IPS-NIHi7 (cell line): ENCODE results near the gene TMEM163.

Experiments
- DNase-seq: peaks from one replicate; pipeline ENCODE4 v3.0.0; 2012; ENCODE audit warnings: mixed read lengths; ENCODE audit errors: extremely low spot score

TMEM163 gene

DNA sequence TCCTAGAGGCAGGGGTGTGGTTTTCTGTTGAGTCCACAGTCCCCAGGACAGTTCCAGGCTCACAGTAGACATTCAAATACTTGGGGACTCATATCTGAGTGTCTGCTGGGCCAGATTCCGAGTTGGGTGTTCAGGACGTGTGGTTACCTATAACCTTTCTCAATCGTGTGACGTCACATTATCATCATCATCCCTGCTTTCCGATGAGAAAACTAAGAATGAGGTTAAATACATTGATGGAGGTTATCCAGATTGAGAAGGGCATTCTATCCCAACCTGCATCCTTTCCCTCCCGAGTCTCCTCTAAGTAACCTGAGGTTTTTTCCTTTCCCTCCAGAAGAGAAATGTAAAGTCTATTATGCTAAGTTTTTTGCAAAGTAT, 260.3 kb downstream of the TMEM163 start:
- DNase-seq = no peak

DNA sequence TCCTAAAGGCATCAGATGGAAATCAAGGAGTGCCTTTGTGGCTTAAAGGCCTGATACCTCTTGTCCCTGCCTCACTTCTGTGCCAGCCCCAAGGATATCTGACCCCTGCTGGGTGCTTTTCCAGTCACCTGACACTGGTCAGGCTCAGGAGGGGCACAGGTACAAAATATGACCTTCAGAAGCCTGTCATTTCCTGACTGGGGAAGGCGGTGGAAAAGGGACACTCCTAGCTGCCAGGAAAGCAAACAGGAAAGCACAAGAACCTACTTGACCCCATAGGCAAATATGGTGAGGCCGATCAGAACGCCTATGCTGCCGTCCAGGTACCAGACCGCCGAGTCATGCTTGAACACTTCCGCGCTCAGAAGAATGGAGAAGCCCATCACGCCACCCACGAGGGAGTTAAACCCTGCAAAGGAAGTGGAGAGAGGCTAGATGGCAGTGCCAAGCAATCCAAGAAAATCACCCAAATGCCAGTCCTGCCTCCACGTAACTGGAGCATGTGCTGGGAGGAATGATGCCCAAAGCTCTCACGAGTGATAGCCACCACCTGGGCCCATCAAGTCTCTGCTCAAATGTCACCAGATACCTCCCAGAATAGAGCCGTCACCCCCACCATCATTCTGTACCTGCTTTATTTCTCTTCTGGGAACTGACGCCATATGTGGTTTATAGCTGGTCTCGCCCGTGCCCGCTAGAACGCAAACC, 260.9 kb downstream of the TMEM163 start:
- no peak for DNase-seq

GRCh38 chr2:134457353-134457752, 261.4 kb downstream of the TMEM163 start:
- DNase-seq = no peak

DNA sequence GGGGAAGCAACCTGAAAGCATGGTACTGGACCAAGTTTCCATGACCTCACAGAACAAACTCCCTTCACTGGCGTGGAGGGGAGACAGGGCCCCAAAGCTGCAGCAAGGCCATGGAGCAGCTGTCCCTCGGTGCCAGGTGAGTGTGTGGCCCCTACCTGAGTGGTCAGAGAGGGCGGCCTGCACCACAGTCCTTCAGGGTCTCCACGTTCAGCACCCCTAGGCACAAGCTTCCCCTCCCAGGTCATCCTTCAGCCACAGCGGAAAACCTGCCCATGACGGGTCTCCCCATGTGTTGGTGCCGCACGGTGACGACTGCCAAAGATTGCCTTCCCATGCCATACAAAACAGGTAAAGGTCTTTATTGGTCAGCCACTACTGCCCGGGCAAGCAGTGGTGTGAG, 263.4 kb downstream of the TMEM163 start:
- DNase-seq = no peak

- no peak for DNase-seq
Observed at GRCh38 chr2:134454931-134455330, 263.9 kb downstream of the TMEM163 start.

GRCh38 chr2:134454426-134454825, 264.4 kb downstream of the TMEM163 start:
- no peak for DNase-seq

GRCh38 chr2:134453973-134454372, 264.8 kb downstream of the TMEM163 start:
- DNase-seq = no peak

DNA sequence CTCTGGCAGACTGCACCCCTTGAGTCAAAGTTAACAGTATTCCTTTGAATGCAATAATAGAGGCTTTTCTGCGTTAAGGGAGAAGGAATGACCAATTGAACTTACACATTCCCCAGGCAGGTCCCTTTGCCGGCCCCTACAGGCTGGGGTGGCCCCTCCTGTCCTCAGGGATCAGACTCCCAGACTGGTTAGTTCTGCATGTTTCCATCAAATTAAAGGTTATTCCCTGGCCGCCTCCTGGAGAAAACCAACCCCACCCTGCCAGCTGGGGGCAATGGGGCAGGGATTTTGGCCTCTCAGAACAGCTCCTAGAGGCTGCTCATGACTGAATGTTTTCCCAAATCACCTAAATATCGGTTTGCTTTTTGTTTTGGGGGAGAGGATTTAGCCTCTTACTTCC, 265.3 kb downstream of the TMEM163 start:
- no peak for DNase-seq

DNA sequence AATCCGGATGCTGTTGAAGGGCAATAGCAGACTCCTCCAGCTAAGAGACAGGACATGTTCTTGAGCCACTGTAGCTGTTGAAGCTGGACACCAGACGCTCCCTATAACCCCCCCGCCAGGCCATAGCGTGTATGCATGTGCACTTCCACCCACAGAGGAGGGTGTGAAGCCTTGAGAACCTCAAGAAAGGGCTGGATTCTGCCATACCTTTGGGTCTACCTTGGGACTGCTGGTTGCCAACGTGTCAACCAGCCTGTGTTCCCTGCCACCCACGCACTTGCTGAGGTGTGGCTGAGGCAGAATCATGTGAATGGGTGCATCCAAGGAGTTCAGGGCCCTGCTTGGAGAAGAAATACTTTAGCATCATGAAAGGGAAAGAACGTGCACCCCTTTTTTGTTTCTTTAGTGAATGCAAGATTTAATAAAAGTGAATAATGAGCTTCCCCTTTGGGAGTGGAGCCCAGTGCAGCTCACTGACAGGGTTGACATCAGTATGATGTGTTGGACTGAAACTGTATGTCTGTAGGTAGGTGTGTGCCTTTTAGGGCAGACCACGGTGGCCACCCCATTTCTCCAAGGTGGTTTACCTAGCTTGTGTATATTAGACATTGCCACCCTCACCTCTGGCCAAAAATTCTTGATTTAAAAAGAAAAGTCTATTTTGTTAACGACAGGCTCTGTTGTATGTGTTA, 266.6 kb downstream of the TMEM163 start:
- DNase-seq = no peak

DNA sequence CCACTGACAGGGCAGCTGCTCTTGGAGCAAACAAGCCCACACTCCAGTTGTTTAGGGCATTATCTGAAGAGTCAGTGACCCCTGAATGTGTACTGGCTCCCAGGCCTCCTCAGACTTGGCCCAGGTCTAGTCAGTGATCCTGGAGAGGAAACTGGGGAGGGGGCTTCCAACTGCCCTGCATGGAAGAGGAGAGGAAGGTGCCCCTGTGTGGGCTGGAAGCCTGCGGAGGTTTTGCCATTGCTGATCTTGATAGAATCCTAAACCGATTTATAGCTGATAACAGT, 267.5 kb downstream of the TMEM163 start:
- no peak for DNase-seq

GRCh38 chr2:134449751-134450513, 268.9 kb downstream of the TMEM163 start:
- no peak for DNase-seq

- DNase-seq = no peak
Observed at GRCh38 chr2:134449157-134449556, 269.6 kb downstream of the TMEM163 start.

- no peak for DNase-seq
Observed at GRCh38 chr2:134448650-134449049, 270.1 kb downstream of the TMEM163 start.

DNA sequence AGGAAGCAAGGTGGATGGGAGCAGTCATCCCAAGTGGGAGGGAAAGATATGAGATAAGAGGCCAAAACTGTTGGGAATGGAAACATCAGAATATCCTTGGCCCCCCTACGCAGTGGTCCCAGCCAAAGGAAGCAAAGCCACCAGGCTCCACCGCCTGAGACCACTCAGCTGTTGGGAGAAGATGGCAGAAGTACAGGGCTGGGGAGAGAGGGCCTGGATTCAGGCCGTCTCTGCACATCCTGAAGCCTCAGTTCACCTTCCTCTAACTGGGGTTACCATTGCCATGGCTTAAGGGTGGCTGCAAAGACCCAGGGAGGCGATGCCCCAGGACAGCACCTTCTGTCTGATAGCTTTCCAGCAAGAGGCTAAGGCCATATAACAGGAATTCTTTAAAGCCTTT, 271.1 kb downstream of the TMEM163 start:
- no peak for DNase-seq

GRCh38 chr2:134446383-134447017, 272.3 kb downstream of the TMEM163 start:
- DNase-seq = no peak

GRCh38 chr2:134445985-134446382, 272.8 kb downstream of the TMEM163 start:
- no peak for DNase-seq

GRCh38 chr2:134445116-134445515, 273.7 kb downstream of the TMEM163 start:
- no peak for DNase-seq

GRCh38 chr2:134443814-134444480, 274.9 kb downstream of the TMEM163 start:
- no peak for DNase-seq

DNA sequence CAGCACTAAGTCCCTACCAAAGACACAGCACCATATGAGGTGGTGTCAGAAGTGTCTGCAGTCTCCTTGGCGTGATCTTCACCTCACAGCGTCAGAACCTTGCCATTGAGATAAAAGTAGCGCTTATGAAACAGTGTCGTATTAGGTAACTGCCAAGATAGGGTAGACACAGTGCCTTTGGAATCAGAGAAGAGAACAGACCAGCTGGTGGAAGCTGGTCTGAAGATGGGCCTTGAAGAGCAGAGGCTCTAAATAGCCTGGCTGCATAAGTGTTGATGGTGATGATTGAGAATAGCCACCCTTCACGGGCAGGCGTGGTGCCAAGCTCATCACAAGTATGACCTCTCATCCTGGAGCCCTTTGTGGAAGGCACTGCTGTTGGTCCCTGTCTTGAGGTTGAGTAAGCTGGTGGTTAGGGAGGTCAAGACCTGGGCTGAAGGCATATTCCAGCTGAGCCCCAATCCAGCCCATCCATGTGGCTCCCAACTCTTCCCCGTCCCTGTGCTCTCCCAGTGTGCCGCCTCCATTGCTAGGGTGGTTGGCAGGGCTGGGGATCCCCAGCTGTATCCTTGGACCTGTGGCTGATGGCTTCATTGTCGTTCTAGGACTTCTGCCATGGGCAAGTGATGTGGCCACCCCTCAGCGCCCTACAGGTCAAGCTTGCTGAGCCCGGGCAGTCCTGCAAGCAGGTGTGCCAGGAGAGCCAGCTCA, 277.5 kb downstream of the TMEM163 start:
- no peak for DNase-seq

GRCh38 chr2:134440336-134440909, 278.4 kb downstream of the TMEM163 start:
- no peak for DNase-seq

DNA sequence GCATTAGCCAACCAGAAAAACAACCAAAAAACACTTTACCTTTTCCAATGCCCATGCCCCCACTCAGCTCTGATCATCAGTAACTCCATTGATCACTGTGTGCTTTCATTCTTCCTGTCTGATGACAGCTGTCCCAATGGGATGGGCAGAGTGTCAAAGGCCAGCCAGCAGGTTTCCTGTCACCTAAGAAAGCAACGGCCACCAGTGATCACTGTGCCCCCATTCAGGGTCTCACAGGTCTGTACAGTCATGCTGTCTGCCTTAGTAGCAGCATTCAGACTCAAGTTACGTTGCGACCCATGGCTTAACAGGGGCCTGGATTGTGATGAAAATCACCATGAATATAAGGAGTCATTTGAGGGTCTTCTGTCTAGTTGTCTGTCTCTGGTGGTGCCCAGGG, 280.4 kb downstream of the TMEM163 start:
- DNase-seq = no peak
